Measurements from ENCODE around the gene POLR2L.

The POLR2L gene

DNA sequence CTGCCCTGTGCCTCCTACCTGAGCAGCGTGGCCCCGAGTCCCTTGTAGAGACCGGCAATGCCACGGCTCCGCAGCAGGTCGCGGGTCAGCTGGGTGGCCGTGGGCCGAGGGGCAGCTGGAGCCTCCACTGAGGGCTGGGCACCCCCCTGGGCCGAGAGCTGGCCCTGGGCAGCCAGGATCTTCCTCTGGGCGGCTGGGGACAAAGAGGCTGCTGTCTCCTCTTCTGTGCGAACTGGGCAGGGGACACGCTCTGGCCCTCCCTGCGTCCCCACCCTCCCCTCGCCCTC, 49.9 kb downstream of the POLR2L start:
- no peak for DNase-seq

DNA sequence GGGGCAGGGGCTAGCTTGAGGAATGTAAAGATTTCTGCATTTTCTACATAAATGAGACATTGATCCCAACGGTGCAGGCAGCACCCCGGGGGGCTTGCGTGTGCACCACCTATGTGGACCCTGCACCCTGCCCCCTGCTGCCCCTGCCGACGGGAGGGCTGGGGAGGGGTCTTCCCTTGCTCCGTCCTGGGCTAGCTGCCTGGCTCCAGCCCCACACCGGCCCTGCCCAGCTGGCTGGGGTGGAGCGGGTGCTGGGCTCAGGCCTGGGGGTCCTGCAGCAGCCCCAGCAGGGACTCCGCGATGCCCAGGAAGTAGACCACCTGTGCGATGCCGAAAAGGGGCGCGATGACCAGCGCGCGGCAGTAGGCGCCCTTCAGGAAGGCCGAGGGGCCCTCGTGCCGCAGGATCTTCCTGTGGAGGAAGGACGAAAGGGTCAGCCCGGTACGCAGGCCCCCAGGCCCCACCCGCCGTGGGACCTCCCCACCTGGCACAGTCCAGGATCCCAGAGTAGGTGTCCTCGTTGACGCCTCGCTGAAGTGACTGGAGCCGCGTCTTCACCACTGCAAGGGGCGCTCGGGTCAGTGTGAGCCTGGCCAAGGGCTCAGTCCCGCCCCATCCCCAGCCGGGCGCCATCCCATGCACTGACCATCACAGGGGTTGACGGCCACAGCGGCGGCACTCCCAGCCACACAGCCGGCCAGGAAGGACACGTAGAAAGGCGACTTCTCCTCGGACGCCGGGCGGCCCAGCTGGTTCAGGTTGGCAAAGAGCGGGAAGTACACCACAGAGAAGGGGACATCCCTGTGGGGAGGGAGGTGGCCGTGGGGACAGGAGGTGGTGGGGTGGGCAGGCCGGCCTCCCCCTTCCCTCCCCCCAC, 50.4 kb downstream of the POLR2L start:
- DNase-seq: no peak

GRCh38 chr11:790721-791564, 51.4 kb downstream of the POLR2L start:
- DNase-seq: no peak

DNA sequence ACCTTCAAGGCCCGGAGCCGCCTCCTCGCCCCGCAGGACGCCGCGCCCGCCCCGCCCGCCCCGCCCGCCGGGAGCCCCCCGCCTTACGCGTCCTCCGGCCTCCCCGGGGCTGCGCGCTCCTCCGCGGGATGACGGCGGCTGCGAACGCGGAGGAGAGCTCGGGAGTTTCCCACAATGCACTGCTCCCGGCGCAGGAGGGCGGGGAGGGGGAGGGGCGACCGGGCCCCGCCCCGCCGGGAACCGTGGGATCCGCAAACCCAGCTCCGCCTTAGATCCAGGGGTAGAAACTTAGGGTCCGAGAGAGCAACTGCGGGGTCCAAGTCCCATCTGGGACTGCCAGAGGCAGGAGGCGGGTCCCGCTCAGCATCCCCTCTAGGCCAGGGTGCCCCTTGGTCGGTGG, 52.4 kb downstream of the POLR2L start, which contains the start of gene CEND1:
Gene CEND1 (minus strand): TSS at position 148 of the 400 bp plus-strand sequence. CDS start 1,514 bp downstream, outside the sequence.
- DNase-seq: no peak

All from cerebellar nuclear complex (tissue), 1 donor.